ENCODE data around the gene HOXC12. TPM values are rescaled to one million over a fixed set of nuclear protein-coding genes. Genes with fewer than 3 reads are reported as not detected.

The HOXC12 gene
- total RNA-seq, 1 donor from 2014 or later = not detected

DNA sequence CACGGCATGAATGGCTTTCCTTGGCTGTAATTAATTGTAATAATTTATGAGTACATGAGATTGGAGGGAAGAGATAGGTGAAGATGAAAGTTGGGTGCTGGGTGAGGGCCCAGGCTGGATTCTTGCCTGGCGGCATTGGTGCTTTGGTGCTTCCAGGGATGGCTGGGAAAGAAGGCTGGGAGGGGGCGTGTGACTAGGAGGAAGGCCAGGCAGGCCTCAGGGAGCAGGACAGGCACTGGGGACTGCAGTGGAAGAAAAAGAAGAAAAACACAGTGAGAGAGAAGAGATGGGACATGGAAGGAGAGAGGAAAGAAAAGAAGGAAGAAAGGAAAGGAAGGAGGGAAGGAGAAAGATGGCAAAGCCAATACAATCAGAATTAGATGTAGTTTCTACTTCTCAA lies 48.9 kb downstream of the HOXC12 start:
- Mint-ChIP-seq H3K4me1 (ENCODE audit: low read depth) (peaks cover 5% of the 10 kb centered on the region), H3K36me3 (ENCODE audit: insufficient read depth) (no peaks in the 10 kb centered on the region), H3K9me3 (ENCODE audit: low read depth) (no peaks in the 10 kb centered on the region), H3K27ac (no peak overlapping the region), H3K27me3 (peaks cover 100% of the 10 kb centered on the region), H3K4me3 (ENCODE audit: low read depth) (no peak overlapping the region)
- DNase-seq (ENCODE audit: low spot score, unreplicated experiment) = no peak
- TF ChIP-seq, protein P1, sequence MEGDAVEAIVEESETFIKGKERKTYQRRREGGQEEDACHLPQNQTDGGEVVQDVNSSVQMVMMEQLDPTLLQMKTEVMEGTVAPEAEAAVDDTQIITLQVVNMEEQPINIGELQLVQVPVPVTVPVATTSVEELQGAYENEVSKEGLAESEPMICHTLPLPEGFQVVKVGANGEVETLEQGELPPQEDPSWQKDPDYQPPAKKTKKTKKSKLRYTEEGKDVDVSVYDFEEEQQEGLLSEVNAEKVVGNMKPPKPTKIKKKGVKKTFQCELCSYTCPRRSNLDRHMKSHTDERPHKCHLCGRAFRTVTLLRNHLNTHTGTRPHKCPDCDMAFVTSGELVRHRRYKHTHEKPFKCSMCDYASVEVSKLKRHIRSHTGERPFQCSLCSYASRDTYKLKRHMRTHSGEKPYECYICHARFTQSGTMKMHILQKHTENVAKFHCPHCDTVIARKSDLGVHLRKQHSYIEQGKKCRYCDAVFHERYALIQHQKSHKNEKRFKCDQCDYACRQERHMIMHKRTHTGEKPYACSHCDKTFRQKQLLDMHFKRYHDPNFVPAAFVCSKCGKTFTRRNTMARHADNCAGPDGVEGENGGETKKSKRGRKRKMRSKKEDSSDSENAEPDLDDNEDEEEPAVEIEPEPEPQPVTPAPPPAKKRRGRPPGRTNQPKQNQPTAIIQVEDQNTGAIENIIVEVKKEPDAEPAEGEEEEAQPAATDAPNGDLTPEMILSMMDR (IDR thresholded peaks at IDR 0.05; ENCODE audit: unreplicated experiment) = no peak

DNA sequence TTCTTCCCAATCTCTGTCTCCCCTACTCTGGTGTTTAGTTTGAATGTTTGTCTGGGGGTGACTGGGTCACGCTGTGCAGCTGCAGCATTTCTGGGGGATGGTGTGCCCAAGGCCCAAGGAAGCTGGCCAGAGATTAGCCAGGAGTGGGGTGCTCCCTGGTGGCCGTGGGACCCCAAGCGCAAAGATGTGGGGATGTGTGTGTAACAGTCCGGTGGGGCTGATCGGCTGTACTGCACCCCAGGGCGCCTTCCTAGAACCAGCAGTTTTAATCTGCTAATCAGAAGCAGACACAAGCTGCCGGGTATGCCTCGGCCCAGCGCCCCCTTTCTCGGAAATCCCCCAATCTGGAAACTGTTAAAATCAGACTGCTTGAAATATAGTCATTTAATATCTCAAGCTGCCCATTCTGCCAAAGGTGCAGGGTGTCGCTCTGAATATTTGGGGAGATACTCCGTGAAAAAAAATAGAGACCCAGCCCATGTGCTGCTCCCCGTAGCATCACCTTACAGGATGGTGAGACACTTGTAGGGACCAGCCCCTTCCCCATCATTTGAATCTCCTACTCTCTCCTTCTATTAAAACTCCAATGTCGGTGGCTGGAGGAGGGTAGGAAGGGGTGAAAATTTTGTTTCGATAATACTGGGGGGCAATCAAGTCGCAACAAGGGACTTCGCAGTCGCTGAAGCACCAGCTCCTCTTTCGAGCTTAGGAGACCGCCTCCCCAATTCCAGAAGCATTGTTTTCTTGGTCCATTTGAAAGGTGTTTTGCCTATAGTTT lies 49.5 kb downstream of the HOXC12 start:
- Mint-ChIP-seq H3K36me3 (ENCODE audit: insufficient read depth) (no peaks in the 10 kb centered on the region), H3K4me3 (ENCODE audit: low read depth) (no peak overlapping the region), H3K27me3 (peaks cover 98% of the 10 kb centered on the region), H3K4me1 (ENCODE audit: low read depth) (peaks cover 6% of the 10 kb centered on the region), H3K27ac (no peak overlapping the region), H3K9me3 (ENCODE audit: low read depth) (no peaks in the 10 kb centered on the region)
- DNase-seq (ENCODE audit: low spot score, unreplicated experiment) = no peak
- TF ChIP-seq, protein P1 (IDR thresholded peaks at IDR 0.05; ENCODE audit: unreplicated experiment) = no peak

DNA sequence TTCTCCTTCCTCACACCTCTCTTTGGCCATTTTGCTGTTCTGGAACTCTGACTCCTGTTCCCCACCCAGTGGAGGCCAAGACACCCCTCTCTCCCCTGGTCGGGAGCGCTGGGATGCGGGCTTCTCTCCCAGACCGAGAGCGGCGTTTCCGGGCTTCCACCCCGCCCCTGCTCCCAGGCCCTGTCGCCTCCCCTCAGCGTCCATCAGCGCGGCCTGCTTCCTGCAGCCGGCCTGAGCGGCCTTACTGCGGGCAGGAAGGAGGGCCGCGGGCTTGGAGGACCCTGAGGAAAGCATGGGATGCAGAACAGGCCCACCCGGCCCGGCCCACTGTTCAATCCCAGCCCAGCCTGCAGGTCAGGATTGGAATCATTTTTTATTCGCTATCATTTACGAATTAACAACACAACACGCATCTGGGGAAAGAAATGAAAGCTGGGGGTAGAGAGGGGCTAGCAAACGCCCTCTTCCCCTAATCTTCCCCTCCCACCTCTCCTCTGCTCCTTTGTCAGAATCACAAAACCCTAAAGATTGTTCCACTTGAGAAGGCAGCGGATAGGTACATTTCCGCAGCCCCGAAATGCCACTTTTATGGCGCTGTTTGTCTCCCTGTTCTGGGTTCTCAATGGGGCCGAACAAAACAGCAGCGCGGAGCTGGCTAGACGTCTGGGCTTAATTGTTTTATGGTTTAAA lies 50.3 kb downstream of the HOXC12 start:
- H3K4me3 Mint-ChIP-seq (ENCODE audit: low read depth) = no peak overlapping the region

DNA sequence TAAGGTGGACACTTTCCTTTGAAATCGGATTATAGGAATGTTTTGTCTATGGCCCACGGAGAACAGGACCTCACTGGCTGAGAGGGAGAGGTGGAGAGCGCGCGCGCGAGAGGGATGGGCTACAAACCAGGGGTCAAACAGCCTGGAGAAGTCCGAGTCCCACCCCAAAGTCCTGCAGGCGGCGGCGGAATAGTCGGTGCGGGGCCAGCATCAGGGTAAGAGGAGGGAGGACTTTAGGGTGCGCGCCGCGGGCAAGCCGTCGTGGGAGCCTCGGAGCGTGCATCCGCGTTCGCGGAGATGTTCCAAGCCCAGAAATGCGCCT lies 50.8 kb downstream of the HOXC12 start:
- no peaks in the 10 kb centered on the region for H3K36me3 Mint-ChIP-seq (ENCODE audit: insufficient read depth)
- no peaks in the 10 kb centered on the region for H3K9me3 Mint-ChIP-seq (ENCODE audit: low read depth)
- H3K4me1 Mint-ChIP-seq (ENCODE audit: low read depth) = peaks cover 6% of the 10 kb centered on the region
- peaks cover 98% of the 10 kb centered on the region for H3K27me3 Mint-ChIP-seq
- no peak overlapping the region for H3K27ac Mint-ChIP-seq
- TF ChIP-seq, protein P1 (IDR thresholded peaks at IDR 0.05; ENCODE audit: unreplicated experiment) = no peak
- no peak for DNase-seq (ENCODE audit: low spot score, unreplicated experiment)
- no peak overlapping the region for H3K4me3 Mint-ChIP-seq (ENCODE audit: low read depth)

More for the DNA sequence above, 50.3 kb downstream of the HOXC12 start:
- TF ChIP-seq, protein P1 (IDR thresholded peaks at IDR 0.05; ENCODE audit: unreplicated experiment) = no peak
- H3K4me1 Mint-ChIP-seq (ENCODE audit: low read depth) = peaks cover 8% of the 10 kb centered on the region
- no peaks in the 10 kb centered on the region for H3K36me3 Mint-ChIP-seq (ENCODE audit: insufficient read depth)
- H3K27ac Mint-ChIP-seq = no peak overlapping the region
- peaks cover 98% of the 10 kb centered on the region for H3K27me3 Mint-ChIP-seq
- no peaks in the 10 kb centered on the region for H3K9me3 Mint-ChIP-seq (ENCODE audit: low read depth)
- no peak for DNase-seq (ENCODE audit: low spot score, unreplicated experiment)

DNA sequence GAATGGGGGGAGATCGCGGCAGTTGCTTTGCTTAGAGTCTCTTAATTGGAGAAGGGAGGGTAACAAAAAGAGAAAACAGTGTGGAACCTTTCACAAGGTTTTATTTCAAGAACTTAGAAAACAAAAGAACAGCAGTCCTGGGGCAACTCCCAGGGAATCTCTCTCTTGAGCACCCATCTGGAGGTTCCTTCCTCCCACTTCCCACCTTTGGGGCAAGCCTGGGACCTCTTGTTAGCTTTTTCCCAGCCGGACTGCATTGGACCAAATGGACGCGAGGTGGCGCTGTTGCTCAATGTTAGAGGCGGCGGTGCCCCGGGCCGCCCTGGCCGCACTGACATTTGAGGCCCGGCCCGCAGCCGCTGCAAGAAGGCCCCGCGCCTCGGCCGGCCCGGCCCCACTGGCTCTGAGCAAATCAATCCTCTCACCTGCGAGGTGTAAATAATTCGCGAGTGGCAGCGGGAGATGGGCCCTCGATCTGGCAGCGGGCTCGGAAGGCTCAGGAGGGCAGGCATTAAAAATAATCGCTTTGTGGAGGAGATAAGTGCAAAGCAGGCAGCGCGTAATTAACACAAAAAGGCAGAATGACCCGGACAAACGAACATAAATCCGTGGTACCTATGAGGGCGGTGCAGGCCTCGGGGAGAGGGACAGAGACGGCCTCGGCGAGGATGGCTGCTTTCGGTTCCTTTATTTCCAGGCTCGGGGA lies 51.3 kb downstream of the HOXC12 start:
- DNase-seq (ENCODE audit: low spot score, unreplicated experiment) = peak; percentile 93
- peaks cover 98% of the 10 kb centered on the region for H3K27me3 Mint-ChIP-seq
- TF ChIP-seq, protein P1 (IDR thresholded peaks at IDR 0.05; ENCODE audit: unreplicated experiment) = peak; percentile 97

More for the DNA sequence above, 51.3 kb downstream of the HOXC12 start:
- no peaks in the 10 kb centered on the region for H3K36me3 Mint-ChIP-seq (ENCODE audit: insufficient read depth)
- H3K4me1 Mint-ChIP-seq (ENCODE audit: low read depth) = peaks cover 6% of the 10 kb centered on the region
- H3K4me3 Mint-ChIP-seq (ENCODE audit: low read depth) = no peak overlapping the region
- H3K27ac Mint-ChIP-seq = peak overlapping the region; percentile 12
- H3K9me3 Mint-ChIP-seq (ENCODE audit: low read depth) = no peaks in the 10 kb centered on the region

Measured in progenitor cell of endocrine pancreas (in vitro differentiated cells).